Gastroesophageal sphincter (tissue), 4 donors: ENCODE results near the gene BRIP1. TPM values are rescaled to one million over a fixed set of nuclear protein-coding genes. Genes with fewer than 3 reads are reported as not detected.

Experiments used
- ATAC-seq: fragments of 150-250 bp; one replicate; pipeline ENCODE4 v1.9.1; 2016; ENCODE audit warnings: mild to moderate bottlenecking, moderate library complexity
- H3K27ac ChIP-seq, 4 donors: fragments of 200-600 bp; sonication (generic) in 3 of 4; 1 replicate in 3 of 4; 2 replicates in 1 of 4; pipeline ENCODE4 v1.5.1; 2016 to 2019
- H3K27me3 ChIP-seq: fragments of 200-600 bp; sonication (generic); one replicate; pipeline ENCODE4 v1.5.1; 2019
- H3K36me3 ChIP-seq, 2 donors: fragments of 200-600 bp; sonication (generic); one replicate each; pipeline ENCODE4 v1.5.1; 2019; ENCODE audit warnings: control low read depth in 1 of 2
- H3K4me1 ChIP-seq, 3 donors: fragments of 200-600 bp; sonication (generic); 1 replicate in 2 of 3; 2 replicates in 1 of 3; pipeline ENCODE4 v1.5.1; 2016 to 2019; ENCODE audit warnings: control low read depth in 2 of 3
- H3K4me3 ChIP-seq, 2 donors: fragments of 200-600 bp; sonication (generic); one replicate each; pipeline ENCODE4 v1.5.1; 2019; ENCODE audit warnings: mild to moderate bottlenecking in 1 of 2, moderate library complexity in 1 of 2
- H3K9me3 ChIP-seq, 3 donors: fragments of 200-600 bp; sonication (generic); one replicate each; pipeline ENCODE4 v1.5.1; 2017 to 2019; ENCODE audit warnings: control low read depth in 2 of 3
- EP300 ChIP-seq: sonication (generic); formaldehyde crosslinking; IDR thresholded peaks from one replicate; pipeline ENCODE4 v1.6.1; 2017; ENCODE audit warnings: antibody characterized with exemption, mild to moderate bottlenecking
- POLR2A ChIP-seq, 2 donors: fragments of 450-650 bp; IDR thresholded peaks; one replicate each; pipeline ENCODE4 v1.6.1; 2017; ENCODE audit warnings: antibody characterized with exemption in 2 of 2, mild to moderate bottlenecking in 2 of 2, moderate library complexity in 1 of 2
- POLR2AphosphoS5 ChIP-seq: sonication (generic); formaldehyde crosslinking; IDR thresholded peaks from one replicate; pipeline ENCODE4 v1.6.1; 2017; ENCODE audit warnings: antibody characterized with exemption
- WGBS, 2 donors: methylation state at CpG; one replicate each; pipeline ENCODE4 v1.1.5; 2018; ENCODE audit warnings: low coverage in 1 of 2; 5-methylcytosine and 5-hydroxymethylcytosine counted together
- total RNA-seq, 4 donors: library from RNA; depleted of rRNA; stranded (reverse); fragments of >200 nt; gene quantifications; one replicate each; pipeline ENCODE4 v1.1.0, GENCODE V29; 2016
- TF ChIP-seq, protein P1 (sequence below), 4 experiments: fragments of 200-600 bp in 2 of 4; fragments of 450-650 bp in 2 of 4; sonication (generic) in 1 of 4; IDR thresholded peaks; one replicate each; pipeline ENCODE4 v1.5.1; 2017 to 2019; ENCODE audit warnings: antibody characterized with exemption in 4 of 4, mild to moderate bottlenecking in 2 of 4, moderate library complexity in 2 of 4

Gene BRIP1
- total RNA-seq, 4 donors from 2014 or later, result 0.15 to 1.1 (median 0.29) TPM

DNA sequence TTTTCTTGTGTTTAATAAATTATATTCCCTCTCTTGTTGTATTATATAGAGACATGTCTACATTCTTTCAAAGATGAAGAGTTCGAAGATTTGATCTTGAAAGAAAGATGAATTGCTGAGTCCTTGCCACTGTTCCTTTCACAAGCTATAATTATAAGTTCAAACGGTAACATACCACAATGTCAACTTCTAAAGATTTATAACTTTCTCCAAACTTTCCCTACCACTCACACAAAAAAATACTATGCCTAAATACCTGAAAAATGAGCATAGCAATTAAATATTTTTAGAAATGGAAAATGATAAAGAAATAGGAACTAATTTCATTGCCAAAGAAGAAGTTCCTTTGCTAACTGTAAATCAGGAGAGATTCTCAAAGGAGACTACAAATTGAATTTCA is 50.6 kb downstream of the BRIP1 start:
- no peaks in the 10 kb centered on the region for H3K36me3 ChIP-seq
- ATAC-seq, result no peak
- TF ChIP-seq EP300, result no peak
- 37 to 57% methylated on average over 2 of the region's 2 CpGs for WGBS, 2 donors
- H3K4me1 ChIP-seq, result no peaks in the 10 kb centered on the region
- H3K27me3 ChIP-seq, result no peaks in the 10 kb centered on the region
- no peak overlapping the region for H3K27ac ChIP-seq
- H3K9me3 ChIP-seq, result no peaks in the 10 kb centered on the region
- H3K4me3 ChIP-seq, result no peak overlapping the region

DNA sequence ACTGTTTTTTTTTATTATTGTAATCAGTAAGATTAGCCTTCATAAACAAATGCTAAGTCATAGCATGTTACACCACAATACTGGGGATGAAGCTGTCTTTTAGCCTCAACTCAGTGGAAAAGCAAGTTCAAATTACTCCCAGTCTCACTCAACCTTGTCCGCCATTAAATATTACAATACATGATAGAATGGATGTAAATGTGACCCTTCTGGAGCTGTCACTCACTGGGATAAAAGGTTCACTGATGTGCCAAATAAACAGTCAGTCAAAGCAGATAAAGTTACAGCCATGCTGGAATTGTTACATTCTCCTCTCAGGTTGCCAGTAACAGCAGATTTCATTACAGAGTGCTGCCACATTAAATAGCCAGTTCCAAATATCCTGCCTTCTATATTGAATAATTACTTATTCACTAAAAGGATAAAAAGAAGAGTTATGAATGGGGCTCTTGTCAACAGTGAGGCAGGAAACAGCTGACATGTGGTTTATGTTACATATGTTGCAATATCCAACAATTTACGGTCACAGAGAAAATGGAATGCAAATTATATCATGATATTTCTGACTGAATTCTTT is 53.4 kb downstream of the BRIP1 start:
- H3K36me3 ChIP-seq, result no peaks in the 10 kb centered on the region
- no peaks in the 10 kb centered on the region for H3K4me1 ChIP-seq
- no peak overlapping the region for H3K4me3 ChIP-seq
- 52 to 81% methylated on average over 2 of the region's 2 CpGs for WGBS, 2 donors
- no peaks in the 10 kb centered on the region for H3K9me3 ChIP-seq
- no peaks in the 10 kb centered on the region for H3K27me3 ChIP-seq
- H3K27ac ChIP-seq, result no peak overlapping the region
- no peak for ATAC-seq
- no peak for TF ChIP-seq POLR2A (IDR thresholded peaks at IDR 0.05)
- no peak for TF ChIP-seq EP300
- TF ChIP-seq, protein P1, sequence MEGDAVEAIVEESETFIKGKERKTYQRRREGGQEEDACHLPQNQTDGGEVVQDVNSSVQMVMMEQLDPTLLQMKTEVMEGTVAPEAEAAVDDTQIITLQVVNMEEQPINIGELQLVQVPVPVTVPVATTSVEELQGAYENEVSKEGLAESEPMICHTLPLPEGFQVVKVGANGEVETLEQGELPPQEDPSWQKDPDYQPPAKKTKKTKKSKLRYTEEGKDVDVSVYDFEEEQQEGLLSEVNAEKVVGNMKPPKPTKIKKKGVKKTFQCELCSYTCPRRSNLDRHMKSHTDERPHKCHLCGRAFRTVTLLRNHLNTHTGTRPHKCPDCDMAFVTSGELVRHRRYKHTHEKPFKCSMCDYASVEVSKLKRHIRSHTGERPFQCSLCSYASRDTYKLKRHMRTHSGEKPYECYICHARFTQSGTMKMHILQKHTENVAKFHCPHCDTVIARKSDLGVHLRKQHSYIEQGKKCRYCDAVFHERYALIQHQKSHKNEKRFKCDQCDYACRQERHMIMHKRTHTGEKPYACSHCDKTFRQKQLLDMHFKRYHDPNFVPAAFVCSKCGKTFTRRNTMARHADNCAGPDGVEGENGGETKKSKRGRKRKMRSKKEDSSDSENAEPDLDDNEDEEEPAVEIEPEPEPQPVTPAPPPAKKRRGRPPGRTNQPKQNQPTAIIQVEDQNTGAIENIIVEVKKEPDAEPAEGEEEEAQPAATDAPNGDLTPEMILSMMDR (IDR thresholded peaks at IDR 0.05), result no peak
- no peak for TF ChIP-seq POLR2AphosphoS5

DNA sequence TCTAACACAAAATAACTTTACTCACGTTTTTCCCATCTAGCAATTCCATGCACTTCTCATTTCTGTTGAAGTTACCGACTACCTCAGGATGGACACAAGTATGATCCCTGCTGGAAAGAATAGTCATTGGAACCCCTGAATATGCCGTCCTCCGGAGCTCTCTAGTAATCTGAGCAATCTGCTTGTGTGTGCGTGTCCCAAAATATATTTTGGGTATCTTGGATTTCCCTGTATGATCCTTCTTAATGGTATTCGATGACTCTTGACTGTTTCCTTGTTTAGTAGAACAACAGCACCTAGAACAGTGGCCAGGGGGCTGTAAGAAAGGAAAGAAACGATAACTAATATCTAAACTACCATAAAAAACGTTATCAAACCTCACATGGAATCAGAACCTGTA is 54.9 kb downstream of the BRIP1 start:
- H3K27ac ChIP-seq, result no peak overlapping the region
- H3K9me3 ChIP-seq, result no peaks in the 10 kb centered on the region
- ATAC-seq, result no peak
- 92 to 95% methylated on average over 8 of the region's 8 CpGs for WGBS, 2 donors
- H3K36me3 ChIP-seq, result no peaks in the 10 kb centered on the region
- H3K4me3 ChIP-seq, result no peak overlapping the region
- H3K4me1 ChIP-seq, result no peaks in the 10 kb centered on the region
- TF ChIP-seq POLR2A (IDR thresholded peaks at IDR 0.05) (no peak), EP300 (no peak), POLR2AphosphoS5 (no peak)
- TF ChIP-seq, protein P1 (IDR thresholded peaks at IDR 0.05), result no peak
- no peaks in the 10 kb centered on the region for H3K27me3 ChIP-seq

DNA sequence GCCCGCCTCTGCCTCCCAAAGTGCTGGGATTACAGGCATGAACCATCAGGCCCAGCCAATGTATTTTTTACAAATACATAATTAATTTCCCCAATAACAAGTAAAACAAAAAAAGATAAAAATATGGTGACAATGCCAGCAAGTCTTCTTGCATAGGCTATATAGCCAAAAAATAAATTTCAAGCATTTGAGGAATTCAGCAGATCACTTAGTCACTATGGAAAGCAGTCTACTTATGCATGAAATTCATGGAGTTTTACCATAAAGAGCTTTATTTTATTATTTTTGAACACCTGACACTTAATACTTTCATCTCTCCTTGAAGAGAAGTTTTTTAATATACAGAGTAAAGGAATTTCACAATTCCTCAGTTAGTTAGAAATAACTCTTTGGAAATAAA is 56.4 kb downstream of the BRIP1 start:
- Histone ChIP-seq H3K9me3 (no peaks in the 10 kb centered on the region), H3K4me3 (no peak overlapping the region), H3K27ac (no peak overlapping the region), H3K36me3 (no peaks in the 10 kb centered on the region), H3K27me3 (no peaks in the 10 kb centered on the region), H3K4me1 (no peaks in the 10 kb centered on the region)
- TF ChIP-seq EP300 (no peak), POLR2A (IDR thresholded peaks at IDR 0.05) (no peak), POLR2AphosphoS5 (no peak)
- TF ChIP-seq, protein P1 (IDR thresholded peaks at IDR 0.05), result no peak
- WGBS, 2 donors, result 100% methylated on average over 1 of the region's 1 CpG; no CpG with 5 or more reads in 1 of the 2 donors
- ATAC-seq, result no peak

DNA sequence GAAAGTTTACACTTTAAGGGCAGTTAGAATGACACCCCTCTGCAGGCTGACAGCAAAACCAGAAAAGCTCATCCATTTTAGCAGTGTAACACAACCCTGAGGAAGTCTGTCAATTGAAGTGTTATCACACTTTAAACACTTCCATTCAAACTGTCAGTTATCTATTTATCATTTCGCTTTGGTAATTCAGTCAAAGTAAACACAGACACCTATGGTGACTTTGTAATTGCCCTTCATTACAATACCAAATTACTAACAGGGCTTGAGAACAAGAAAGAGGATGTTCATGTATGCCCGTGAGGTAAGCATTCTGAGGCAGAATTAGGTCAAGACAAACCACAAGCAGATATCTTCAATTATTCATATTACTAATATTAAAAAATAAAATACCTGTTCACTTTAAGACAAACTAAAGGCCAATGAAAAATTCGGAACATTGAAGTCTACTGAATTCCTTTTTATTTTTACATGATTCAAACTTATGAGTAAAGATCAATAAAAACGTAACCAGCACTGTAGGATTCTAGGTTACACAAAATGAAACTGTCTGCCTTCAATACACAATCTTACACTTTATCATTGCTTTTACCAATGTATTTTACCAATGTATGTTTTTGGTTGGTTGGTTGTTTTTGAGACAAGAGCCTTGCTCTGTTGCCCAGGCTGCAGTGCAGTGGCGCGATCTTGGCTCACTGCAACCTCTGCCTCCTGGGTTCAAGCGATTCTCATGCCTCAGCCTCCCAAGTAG is 57.1 kb downstream of the BRIP1 start:
- TF ChIP-seq, protein P1 (IDR thresholded peaks at IDR 0.05), result no peak
- TF ChIP-seq EP300 (no peak), POLR2A (IDR thresholded peaks at IDR 0.05) (no peak), POLR2AphosphoS5 (no peak)
- H3K4me3 ChIP-seq, result no peak overlapping the region
- no peaks in the 10 kb centered on the region for H3K36me3 ChIP-seq
- no peaks in the 10 kb centered on the region for H3K4me1 ChIP-seq
- no peaks in the 10 kb centered on the region for H3K27me3 ChIP-seq
- 85 to 94% methylated on average over 4 to 7 of the region's 7 CpGs for WGBS, 2 donors
- H3K9me3 ChIP-seq, result no peaks in the 10 kb centered on the region
- no peak for ATAC-seq
- no peak overlapping the region for H3K27ac ChIP-seq
